Endothelial cell of umbilical vein (primary cell): ENCODE data around the gene OR2V1. TPM values are rescaled to one million over a fixed set of nuclear protein-coding genes. Genes with fewer than 3 reads are reported as not detected.
"Not testable (repeated sequence)": the region's sequence is repeated elsewhere in the genome, so short reads cannot be mapped to it uniquely, and the experiment has no call there.

Experiments used
- BruUV-seq: library from RNA; stranded (reverse); fragments of 400-500 nt; replicated peaks from 2 replicates; lab custom pipeline; 2021; lab: Mats Ljungman, UMichigan
- CTCF ChIA-PET: fragments of 300-600, 350-600 bp; sonication (Branson Sonifier 250); formaldehyde crosslinking; loops from one replicate; lab custom pipeline; 2021; ENCODE audit warnings: antibody characterized with exemption, inconsistent platforms; lab: Charles Lee
- POLR2A ChIA-PET: fragments of 300-600, 350-600 bp; sonication (Branson Sonifier 250); formaldehyde crosslinking; loops from one replicate; lab custom pipeline; 2021; ENCODE audit warnings: antibody characterized with exemption, inconsistent platforms; lab: Charles Lee
- DNase-seq: peaks from one replicate; pipeline ENCODE4 v3.0.0-alpha.2; 2011; ENCODE audit warnings: low read depth, low spot score
- FAIRE-seq: peaks from 2 replicates; lab custom pipeline; 2011; peaks lifted over from hg19 to GRCh38; lab: Jason Lieb, UNC
- H2AFZ ChIP-seq: 2 replicates; pipeline ENCODE4 v1.6.0; 2012; ENCODE audit warnings: low read depth, low read length, control low read depth, inconsistent platforms
- H3K27ac ChIP-seq: 2 replicates; pipeline ENCODE4 v1.5.1; 2011; ENCODE audit warnings: low read depth, mild to moderate bottlenecking, control low read depth, low read length, moderate library complexity; ENCODE audit not compliant: insufficient read depth
- H3K27me3 ChIP-seq, 2 experiments: 2 replicates each; pipeline versions ENCODE4 v1.6.0 to v1.6.1; 2011; ENCODE audit warnings: low read length in 2 of 2, mixed read lengths in 1 of 2; ENCODE audit not compliant: control insufficient read depth in 2 of 2, insufficient read depth in 2 of 2
- H3K36me3 ChIP-seq, 2 experiments: 2 replicates in 1 of 2; 3 replicates in 1 of 2; pipeline ENCODE4 v1.5.1; 2011; ENCODE audit warnings: low read length in 2 of 2, mild to moderate bottlenecking in 1 of 2, moderate library complexity in 1 of 2; ENCODE audit not compliant: control insufficient read depth in 2 of 2, insufficient read depth in 2 of 2; ENCODE audit errors: extremely low read depth in 1 of 2
- H3K4me1 ChIP-seq: 3 replicates; pipeline ENCODE4 v1.5.1; 2011; ENCODE audit warnings: mild to moderate bottlenecking, low read length; ENCODE audit not compliant: control insufficient read depth, insufficient read depth; ENCODE audit errors: extremely low read depth
- H3K4me2 ChIP-seq: 2 replicates; pipeline ENCODE4 v1.6.1; 2011; ENCODE audit warnings: low read length, control low read depth, mixed read lengths; ENCODE audit not compliant: insufficient read depth
- H3K4me3 ChIP-seq, 3 experiments: fragments of 200-600 bp in 1 of 3; sonication (generic), shearing (Covaris generic) in 1 of 3; replicated peaks in 1 of 3; 2 replicates each; pipeline ENCODE4 v1.5.1; 2011 to 2016; ENCODE audit warnings: control low read depth in 3 of 3, low read length in 3 of 3, mild to moderate bottlenecking in 2 of 3, inconsistent platforms in 1 of 3, low read depth in 1 of 3, moderate library complexity in 1 of 3; ENCODE audit not compliant: insufficient read depth in 1 of 3
- H3K79me2 ChIP-seq: 2 replicates; pipeline ENCODE4 v1.6.0; 2012; ENCODE audit warnings: low read length, inconsistent platforms; ENCODE audit not compliant: control insufficient read depth, insufficient read depth
- H3K9ac ChIP-seq: replicated peaks from 2 replicates; pipeline ENCODE3; 2011; ENCODE audit warnings: low read length, control low read depth; ENCODE audit not compliant: insufficient read depth; ENCODE audit errors: extremely low read depth
- H3K9me1 ChIP-seq: replicated peaks from 3 replicates; pipeline ENCODE4 v1.6.0; 2011; ENCODE audit warnings: mild to moderate bottlenecking, low read length; ENCODE audit not compliant: control insufficient read depth, insufficient read depth; ENCODE audit errors: extremely low read depth
- H3K9me3 ChIP-seq: replicated peaks from 2 replicates; pipeline ENCODE4 v1.5.1; 2012; ENCODE audit warnings: low read length, inconsistent platforms; ENCODE audit not compliant: control insufficient read depth, insufficient read depth
- H4K20me1 ChIP-seq: replicated peaks from 2 replicates; pipeline ENCODE3; 2011; ENCODE audit warnings: mild to moderate bottlenecking, low read length; ENCODE audit not compliant: control insufficient read depth, insufficient read depth; ENCODE audit errors: extremely low read depth
- dilution Hi-C: fragments of 300-500 bp; cut with MboI; formaldehyde crosslinking; loops from one replicate; pipeline ENCODE4 v1.15.0; 2019; ENCODE audit warnings: low sequenced_read_pairs; ENCODE audit not compliant: extremely low pct_ligation_motif_present
- intact Hi-C: fragments of 100-400 bp; cut with micrococcal nuclease; formaldehyde crosslinking; loops from one replicate; pipeline ENCODE4 v1.10.0; 2022
- polyA plus RNA-seq, 4 experiments: library from polyadenylated mRNA; depleted of rRNA in 3 of 4; stranded (reverse) in 3 of 4; unstranded in 1 of 4; fragments of >200 nt; gene quantifications; 2 replicates each; pipeline versions ENCODE4 v1.2.1 to v1.2.3, GENCODE V29; 2011 to 2012; ENCODE audit warnings: missing spikeins in 1 of 4
- total RNA-seq: library from RNA; stranded (reverse); gene quantifications from 2 replicates; pipeline ENCODE4 v1.2.3, GENCODE V29; 2021

OR2V1 gene
- total and polyA plus RNA-seq, 2 donors (not counting 3 experiments of a cell fraction or from before 2014, with no cell fraction given), result not detected

GRCh38 chr5:181104259-181104568 lies 26.8 kb downstream of the OR2V1 start:
- intact Hi-C loops, H3K27ac ChIP-seq, DNase-seq, H3K4me3 ChIP-seq, POLR2A ChIA-PET, H3K9ac ChIP-seq, dilution Hi-C loops, H3K9me1 ChIP-seq, H3K4me2 ChIP-seq, H3K79me2 ChIP-seq, CTCF ChIA-PET, H3K4me1 ChIP-seq, H3K36me3 ChIP-seq, H3K9me3 ChIP-seq, H4K20me1 ChIP-seq, BruUV-seq: not testable (repeated sequence)
- H2AFZ ChIP-seq, result peak overlapping the region; percentile 76
- peaks cover 8 to 12% of the 10 kb centered on the region in 2 experiments for H3K27me3 ChIP-seq
- FAIRE-seq, result peak; percentile 81

- H3K4me3 ChIP-seq, BruUV-seq, H2AFZ ChIP-seq, POLR2A ChIA-PET, H3K9me1 ChIP-seq, dilution Hi-C loops, H3K4me1 ChIP-seq, H3K79me2 ChIP-seq, H3K9me3 ChIP-seq, H3K36me3 ChIP-seq, H4K20me1 ChIP-seq, H3K4me2 ChIP-seq, H3K27ac ChIP-seq, H3K9ac ChIP-seq, CTCF ChIA-PET, intact Hi-C loops, DNase-seq: not testable (repeated sequence)
- peak; percentile 96 for FAIRE-seq
- H3K27me3 ChIP-seq, result peaks cover 8 to 17% of the 10 kb centered on the region in 2 experiments
Observed at GRCh38 chr5:181101930-181102674, 28.9 kb downstream of the OR2V1 start.

- FAIRE-seq, H3K27ac ChIP-seq, H3K9me1 ChIP-seq, POLR2A ChIA-PET, dilution Hi-C loops, BruUV-seq, H3K9ac ChIP-seq, H3K79me2 ChIP-seq, H3K36me3 ChIP-seq, H3K9me3 ChIP-seq, H4K20me1 ChIP-seq, H3K4me2 ChIP-seq, DNase-seq, intact Hi-C loops, H3K4me3 ChIP-seq, H2AFZ ChIP-seq, H3K4me1 ChIP-seq: not testable (repeated sequence)
- H3K27me3 ChIP-seq, result peaks cover 8 to 17% of the 10 kb centered on the region in 2 experiments
- CTCF ChIA-PET, result interaction anchor here (1.4 to 2.0 kb wide), 3 partner anchors 14 to 317 kb away, joined by 4 to 11 read pairs (median 10); no protein-coding TSS in a partner anchor
Observed at GRCh38 chr5:181101030-181101641, 29.8 kb downstream of the OR2V1 start.
